IPS DF 4.7 (cell line): ENCODE measurements around the gene GSE1.

Experiments
- DNase-seq: peaks from one replicate; pipeline ENCODE4 v3.0.0-alpha.2; 2013; ENCODE audit warnings: low spot score; ENCODE audit errors: extremely low read depth

The GSE1 gene

DNA sequence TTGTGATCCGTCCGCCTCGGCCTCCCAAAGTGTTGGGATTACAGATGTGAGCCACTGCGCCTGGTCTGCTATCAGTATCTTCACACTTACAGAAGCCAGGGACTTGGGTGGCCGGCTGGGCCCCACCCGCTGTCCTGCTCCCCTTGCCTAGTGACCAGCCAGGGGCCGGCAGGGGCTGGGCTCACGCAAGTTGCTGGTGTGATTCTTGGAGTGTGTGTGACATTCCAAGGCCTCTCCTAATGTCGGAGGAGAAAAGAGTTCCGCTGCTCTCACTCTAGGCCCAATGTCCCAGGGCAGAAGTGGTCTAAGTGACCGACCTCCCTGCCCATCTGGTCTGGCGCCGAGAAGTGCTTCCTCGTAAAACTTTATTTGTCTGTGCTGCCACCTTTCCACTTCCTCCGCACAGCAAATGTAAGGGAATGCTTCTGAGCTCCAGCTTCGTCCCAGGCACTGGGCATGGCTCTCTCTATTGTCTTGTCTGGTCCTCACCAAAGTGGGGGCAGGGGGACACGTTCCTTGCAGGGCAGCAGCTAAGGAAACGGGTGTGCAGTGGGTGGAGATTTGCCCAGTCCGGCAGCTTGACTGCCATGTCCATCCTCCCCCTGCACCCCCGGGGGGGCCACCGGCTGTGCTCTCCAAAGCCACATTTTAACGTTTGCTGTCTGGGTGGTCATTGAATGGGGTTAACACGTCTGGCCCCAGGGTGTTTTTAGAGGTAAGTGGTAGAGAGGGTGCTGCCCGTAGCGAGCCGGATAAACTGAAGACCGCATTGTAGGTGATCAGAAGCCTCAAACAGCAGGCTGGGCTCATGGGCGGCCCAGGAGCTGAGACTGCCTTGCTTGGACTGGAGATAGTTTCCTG, 7.8 kb upstream of the GSE1 start:
- DNase-seq = no peak

DNA sequence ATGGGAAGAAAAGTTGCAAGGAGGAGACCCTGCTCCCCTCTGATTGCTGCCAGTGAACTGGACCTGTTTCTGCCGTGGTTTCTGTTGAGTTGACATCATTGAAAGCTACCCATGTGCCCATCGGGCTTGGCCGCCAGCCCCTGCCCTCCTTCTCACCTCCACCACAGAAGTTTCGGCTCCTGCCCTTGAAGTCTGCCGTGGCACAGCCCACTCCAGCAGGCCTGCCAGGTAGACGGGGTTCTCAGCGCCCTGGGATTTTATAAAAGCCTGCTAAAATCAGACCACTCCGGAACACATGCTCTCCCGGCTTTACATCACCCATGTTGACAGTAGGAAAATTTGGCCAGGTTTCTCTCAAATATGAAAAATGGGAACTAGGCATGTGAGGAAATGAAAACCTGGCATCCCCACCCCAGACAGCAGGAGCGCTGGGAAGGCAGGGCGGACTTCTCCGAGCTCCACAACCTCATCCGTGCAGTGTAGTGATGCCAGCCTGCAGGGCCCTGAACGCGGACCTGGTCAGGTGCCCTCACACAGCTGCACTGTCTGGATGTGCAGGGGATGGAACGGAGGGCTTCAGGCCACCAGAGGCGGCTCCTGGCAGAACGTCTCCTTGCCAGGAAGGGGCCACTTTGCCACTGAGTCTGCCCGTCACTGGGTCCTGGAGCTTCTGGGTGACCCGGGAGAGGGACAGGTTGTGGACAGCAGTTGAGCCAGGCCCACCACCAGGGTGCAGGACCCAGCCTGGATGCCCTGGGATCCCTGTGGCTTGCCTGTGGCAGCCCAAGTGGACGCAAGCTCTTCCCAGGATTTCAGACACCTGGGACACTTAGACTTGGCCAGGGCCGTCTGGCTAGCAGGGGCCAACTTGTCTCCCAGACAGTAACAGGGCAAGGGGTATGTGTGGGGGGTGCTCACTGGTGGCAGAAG, 6.9 kb upstream of the GSE1 start:
- DNase-seq = no peak

DNA sequence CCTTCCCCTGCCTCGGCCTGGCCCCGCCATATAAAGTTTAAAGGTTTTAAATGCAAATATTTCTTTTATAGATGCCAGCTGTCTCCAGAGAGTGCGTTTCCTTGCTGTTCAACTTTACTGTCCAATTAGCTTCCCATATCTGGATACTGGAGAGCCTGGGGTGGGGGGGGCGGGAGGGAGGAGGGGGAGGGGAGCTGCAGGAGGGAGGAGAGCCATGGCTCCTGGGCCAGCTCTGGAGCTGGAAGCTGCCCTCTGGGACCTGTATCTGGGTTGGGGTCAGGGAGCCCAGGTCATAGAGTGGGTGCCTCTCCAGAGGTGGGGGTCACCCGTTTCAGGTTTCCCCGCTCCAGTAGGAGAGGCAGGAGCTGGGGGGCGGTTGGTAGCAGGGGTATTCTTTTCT, 6.2 kb upstream of the GSE1 start:
- no peak for DNase-seq

DNA sequence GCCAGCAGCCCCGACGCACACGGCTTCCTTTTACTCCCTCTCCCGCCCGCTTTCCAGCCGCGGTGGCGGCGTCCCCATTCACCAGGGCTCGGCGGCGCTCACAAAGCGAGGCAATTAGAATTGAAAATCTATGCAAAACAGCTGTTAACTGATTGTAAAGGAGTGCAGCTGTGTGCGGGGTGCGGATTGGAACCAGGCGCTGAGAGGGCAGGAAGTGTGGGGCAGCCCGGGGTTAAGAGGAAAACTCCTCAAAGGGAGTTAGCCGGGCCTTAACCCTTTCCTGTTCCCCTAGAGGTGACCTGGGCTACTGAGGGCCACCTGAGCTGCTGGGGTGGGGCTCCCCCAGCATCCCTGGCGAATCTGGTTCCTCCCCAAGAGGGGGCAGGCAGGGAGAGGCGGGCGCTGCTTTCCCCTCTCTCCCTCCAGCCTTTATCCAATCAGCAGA, 5.8 kb upstream of the GSE1 start:
- DNase-seq = no peak

DNA sequence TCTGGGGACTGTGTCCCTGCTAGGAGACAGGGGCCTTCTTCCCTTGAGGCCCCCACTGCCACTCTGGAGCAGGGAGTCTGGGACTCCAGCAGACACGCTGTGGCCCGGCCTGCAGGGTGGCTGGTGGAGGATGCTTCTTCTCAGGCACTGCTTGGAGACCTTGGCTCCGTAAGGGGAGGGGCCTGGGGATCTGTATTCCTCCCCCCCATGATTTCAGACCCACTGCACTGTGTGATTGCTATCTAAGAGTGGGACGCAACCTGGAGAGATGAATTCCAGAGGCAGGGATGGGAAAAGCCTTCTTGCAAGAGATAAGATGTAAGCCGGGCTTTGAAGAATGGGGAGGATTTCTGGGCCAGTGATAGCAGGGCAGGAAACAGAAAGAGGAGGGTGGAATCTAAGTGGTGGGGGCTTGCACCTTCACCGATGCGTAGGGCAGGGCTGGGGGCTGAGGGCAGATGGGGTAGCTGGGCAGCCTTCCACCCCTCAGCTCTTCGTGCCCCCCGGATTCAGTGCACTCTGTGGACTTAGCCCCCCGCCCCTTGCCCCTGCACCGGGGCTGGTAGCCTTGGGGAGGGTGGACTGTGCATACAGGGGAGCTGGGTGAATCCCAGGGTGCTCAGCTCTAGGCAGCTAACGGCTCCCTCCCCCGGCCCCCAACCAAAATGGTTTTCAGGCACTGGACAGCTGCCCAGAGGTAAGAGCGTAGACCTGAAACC, 5.2 kb upstream of the GSE1 start:
- DNase-seq = no peak

DNA sequence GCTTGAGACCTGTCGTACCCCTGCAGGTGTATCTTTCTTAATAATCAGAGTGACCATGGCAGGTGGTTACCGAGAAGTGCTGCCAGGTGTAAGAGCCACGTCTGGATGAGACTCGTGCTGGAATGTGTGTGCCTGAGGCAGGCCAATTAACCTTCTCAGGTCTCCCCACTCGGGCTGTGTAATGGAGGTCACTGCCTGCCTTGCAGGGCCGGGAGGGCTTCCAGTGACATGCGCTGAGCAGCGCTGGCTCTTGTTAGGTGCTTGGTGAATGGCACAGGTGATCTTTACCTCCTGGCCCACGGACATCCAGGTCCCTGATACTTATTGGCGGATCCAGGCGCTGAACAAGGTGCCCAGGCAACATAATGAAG, 4.6 kb upstream of the GSE1 start:
- DNase-seq = no peak

DNA sequence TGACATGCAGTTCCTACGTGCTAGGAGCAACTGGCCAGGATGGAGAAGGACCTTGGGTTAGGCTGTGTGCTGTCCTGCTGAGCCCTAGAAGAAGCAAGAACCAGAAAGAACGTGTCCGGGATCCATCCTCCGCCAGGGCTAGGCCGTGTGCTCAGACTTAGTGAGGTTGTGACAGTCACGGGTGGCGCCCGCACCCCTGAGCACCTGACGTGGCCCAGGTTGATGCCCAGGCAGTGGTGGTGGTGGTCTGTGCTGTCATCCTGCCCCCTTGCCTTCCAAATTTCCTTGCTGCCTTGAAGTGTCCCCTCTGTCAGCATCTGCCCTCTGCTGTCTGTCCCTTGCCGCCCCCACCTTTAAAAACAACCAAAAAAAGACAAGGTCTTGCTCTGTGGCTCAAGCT, 4.2 kb upstream of the GSE1 start:
- no peak for DNase-seq

DNA sequence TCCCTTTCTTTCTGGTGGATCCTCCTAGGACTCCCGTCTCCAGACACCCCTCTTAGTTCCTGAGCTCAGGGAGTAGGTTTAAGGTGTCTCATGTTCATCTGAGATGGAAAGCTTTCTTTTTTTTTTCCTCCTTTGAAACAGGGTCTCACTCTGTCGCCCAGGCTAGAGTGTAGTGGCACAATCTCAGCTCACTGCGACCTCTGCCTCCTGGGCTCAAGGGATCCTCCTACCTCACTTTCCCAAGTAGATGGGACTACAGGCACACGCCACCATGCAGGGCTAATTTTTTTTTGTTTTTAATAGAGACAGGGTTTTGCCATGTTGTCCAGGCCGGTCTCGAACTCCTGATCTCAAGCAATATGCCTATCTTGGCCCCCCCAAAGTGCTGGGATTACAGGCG, 3.6 kb upstream of the GSE1 start:
- no peak for DNase-seq

- DNase-seq = no peak
These were observed 3.1 kb upstream of the GSE1 start for GRCh38 chr16:85610059-85610445.

DNA sequence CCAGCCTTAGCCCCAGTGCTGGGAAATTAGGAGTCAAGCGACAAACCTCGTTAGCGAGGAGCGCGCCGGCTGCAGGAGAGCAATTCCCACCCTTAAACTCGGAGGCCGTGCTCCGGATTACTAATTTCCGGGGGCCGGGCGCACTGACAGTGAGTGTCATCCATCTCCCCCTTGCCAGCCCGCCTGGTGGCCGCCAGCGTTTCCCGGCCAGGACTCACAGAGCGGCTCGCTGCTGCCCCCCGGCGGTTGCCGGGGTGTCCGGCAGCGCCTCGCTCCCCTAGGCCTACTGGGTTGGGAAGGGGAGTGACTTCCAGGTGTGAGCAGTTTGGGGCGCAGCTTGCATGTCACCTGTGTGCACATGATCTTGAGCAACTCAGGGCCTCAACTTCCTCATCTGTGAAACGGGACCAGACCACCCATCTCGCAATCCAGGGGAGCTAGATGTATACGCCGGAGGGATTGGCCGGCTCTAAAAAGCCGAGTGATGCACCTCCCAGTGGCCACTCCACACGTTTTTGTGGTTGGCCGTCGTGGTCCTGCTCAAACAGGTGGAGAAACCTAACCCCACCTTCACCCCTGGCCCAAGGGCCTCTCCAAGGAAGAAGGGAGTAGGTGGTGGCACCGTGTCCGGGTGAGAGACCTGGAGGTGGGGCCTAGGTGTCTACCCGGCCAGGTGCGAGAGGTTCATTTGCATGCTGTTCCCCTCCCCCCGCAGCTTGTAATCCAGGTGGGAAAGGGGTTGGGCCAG, 2.5 kb upstream of the GSE1 start:
- no peak for DNase-seq

GRCh38 chr16:85611194-85611443, 2.0 kb upstream of the GSE1 start:
- no peak for DNase-seq

DNA sequence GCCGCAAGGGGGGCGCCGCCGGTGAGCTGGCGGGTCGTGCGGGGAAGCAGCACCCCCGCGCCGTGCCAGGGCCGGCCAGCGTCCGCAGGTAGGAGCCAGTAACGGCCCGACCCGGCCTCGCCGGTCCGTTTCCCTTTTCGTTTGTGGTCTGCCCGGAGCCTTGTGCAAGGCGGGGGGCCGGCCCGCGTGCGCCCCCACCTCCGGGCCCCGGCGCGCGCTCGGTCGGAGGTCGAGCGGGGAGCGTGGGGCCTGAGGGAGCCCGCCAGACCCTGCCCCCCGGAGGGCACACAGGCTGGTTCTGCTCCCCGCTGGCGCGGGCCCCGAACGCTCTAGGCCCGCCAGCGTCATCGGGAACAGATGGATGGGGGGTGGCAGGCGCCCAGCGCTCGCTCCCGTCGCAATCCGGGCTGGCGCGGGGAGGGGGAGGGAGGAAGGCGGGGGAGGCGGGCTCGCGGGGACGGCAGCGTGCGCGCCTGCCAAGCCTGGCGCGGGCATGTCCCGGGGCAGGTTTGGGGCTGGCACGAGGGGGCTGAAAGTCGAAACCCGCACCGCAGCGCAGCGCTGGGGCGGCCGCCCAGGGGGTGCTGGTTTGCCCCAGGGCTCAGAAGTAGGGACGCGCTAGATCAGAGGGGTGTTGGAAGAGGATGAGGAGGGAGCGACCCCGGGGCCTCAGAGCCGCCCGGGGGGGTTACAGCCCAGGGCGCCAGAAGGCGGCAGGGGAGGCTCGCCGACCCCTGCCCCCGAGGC, 1.5 kb upstream of the GSE1 start:
- no peak for DNase-seq

GRCh38 chr16:85612191-85612800, 826 bp upstream of the GSE1 start:
- DNase-seq = no peak

GRCh38 chr16:85613604-85614337, 649 bp downstream of the GSE1 start:
- no peak for DNase-seq

- no peak for DNase-seq
These were observed 1.4 kb downstream of the GSE1 start for GRCh38 chr16:85614338-85615013.

GRCh38 chr16:85615014-85615851, 2.1 kb downstream of the GSE1 start:
- DNase-seq = no peak

GRCh38 chr16:85615852-85616606, 2.9 kb downstream of the GSE1 start:
- DNase-seq = no peak
